HCT116 (cell line): Measurements from ENCODE around the gene SLC9A9. TPM values are rescaled to one million over a fixed set of nuclear protein-coding genes. Genes with fewer than 3 reads are reported as not detected.

Source experiments
- ATAC-seq: fragments of 200-7000 bp; cut with Tn5 transposase; 2 replicates; pipeline ENCODE4 v1.9.1; 2020; ENCODE audit warnings: mild to moderate bottlenecking, moderate library complexity
- BruUV-seq: library from RNA; stranded (reverse); fragments of 400-500 nt; replicated peaks from 2 replicates; lab custom pipeline; 2021; lab: Mats Ljungman, UMichigan
- CTCF ChIA-PET: fragments of 300-600 bp; sonication (Branson Sonifier 250); formaldehyde crosslinking; loops from one replicate; lab custom pipeline; 2021; ENCODE audit warnings: antibody characterized with exemption; lab: Charles Lee
- POLR2A ChIA-PET: fragments of 300-600, 350-600 bp; sonication (Branson Sonifier 250); formaldehyde crosslinking; loops from one replicate; lab custom pipeline; 2021; ENCODE audit warnings: antibody characterized with exemption; lab: Charles Lee
- RAD21 ChIA-PET, 2 experiments: fragments of 300-600 bp; sonication (Branson Sonifier 250); formaldehyde crosslinking; loops; one replicate each; lab custom pipeline; 2023; ENCODE audit warnings: low total read pairs in 2 of 2; ENCODE audit not compliant: uncharacterized antibody in 2 of 2, unreplicated experiment in 2 of 2, low non-redundant PET in 1 of 2; lab: Charles Lee
- DNase-seq: peaks from one replicate; pipeline ENCODE4 v3.0.0-alpha.2; 2010; ENCODE audit warnings: low read depth, low spot score
- H2AFZ ChIP-seq: fragments of 200-600 bp; shearing (Covaris generic), sonication (generic); 2 replicates; pipeline ENCODE4 v1.6.1; 2017; ENCODE audit warnings: low read depth, mixed run types, mixed read lengths, antibody characterized with exemption, low read length; ENCODE audit not compliant: poor library complexity, severe bottlenecking
- H3K27ac ChIP-seq: 2 replicates; pipeline ENCODE4 v1.5.1; 2012; ENCODE audit warnings: low read depth, low read length
- H3K27me3 ChIP-seq: fragments of 200-600 bp; sonication (generic); 2 replicates; pipeline ENCODE4 v1.6.1; 2016; ENCODE audit warnings: mixed run types, low read length, mixed read lengths; ENCODE audit not compliant: insufficient read depth
- H3K36me3 ChIP-seq, 2 experiments: fragments of 200-500 bp in 1 of 2; fragments of 200-600 bp in 1 of 2; sonication (Bioruptor generic) in 1 of 2; sonication (generic) in 1 of 2; 2 replicates each; pipeline versions ENCODE4 v1.5.1 to v1.6.1; 2014 to 2016; ENCODE audit warnings: low read length in 2 of 2, inconsistent platforms in 1 of 2, mixed read lengths in 1 of 2, mixed run types in 1 of 2; ENCODE audit not compliant: insufficient read depth in 2 of 2, control insufficient read depth in 1 of 2
- H3K4me1 ChIP-seq, 2 experiments: fragments of 200-600 bp in 1 of 2; sonication (generic) in 1 of 2; 2 replicates each; pipeline versions ENCODE4 v1.5.1 to v1.6.1; 2012 to 2017; ENCODE audit warnings: low read length in 2 of 2, inconsistent platforms in 1 of 2, mild to moderate bottlenecking in 1 of 2, mixed read lengths in 1 of 2, mixed run types in 1 of 2, moderate library complexity in 1 of 2; ENCODE audit not compliant: insufficient read depth in 2 of 2, control insufficient read depth in 1 of 2
- H3K4me2 ChIP-seq: fragments of 200-600 bp; sonication (generic); 2 replicates; pipeline ENCODE4 v1.6.1; 2017; ENCODE audit warnings: mixed run types, low read length, mixed read lengths
- H3K4me3 ChIP-seq, 2 experiments: fragments of 200-600 bp in 1 of 2; sonication (generic) in 1 of 2; replicated peaks in 1 of 2; 2 replicates each; pipeline ENCODE4 v1.5.1; 2011 to 2016; ENCODE audit warnings: low read length in 2 of 2, control low read depth in 1 of 2, low read depth in 1 of 2, mild to moderate bottlenecking in 1 of 2, mixed read lengths in 1 of 2, mixed run types in 1 of 2
- H3K79me2 ChIP-seq: fragments of 200-600 bp; sonication (generic); 2 replicates; pipeline ENCODE4 v1.6.1; 2017; ENCODE audit warnings: mild to moderate bottlenecking, mixed run types, low read length, moderate library complexity, mixed read lengths; ENCODE audit not compliant: insufficient read depth
- H3K9ac ChIP-seq: fragments of 200-600 bp; sonication (generic); 2 replicates; pipeline ENCODE4 v1.6.1; 2016; ENCODE audit warnings: low read length, mixed read lengths
- H3K9me2 ChIP-seq: fragments of 200-600 bp; sonication (generic), shearing (Covaris generic); 2 replicates; pipeline ENCODE4 v1.6.1; 2017; ENCODE audit warnings: mixed run types, mild to moderate bottlenecking, moderate library complexity; ENCODE audit not compliant: insufficient read depth
- H3K9me3 ChIP-seq, 2 experiments: fragments of 200-500 bp in 1 of 2; fragments of 200-600 bp in 1 of 2; sonication (Bioruptor generic) in 1 of 2; sonication (generic) in 1 of 2; 2 replicates each; pipeline ENCODE4 v1.6.1; 2014 to 2017; ENCODE audit warnings: low read length in 2 of 2, mixed read lengths in 2 of 2, inconsistent platforms in 1 of 2, low read depth in 1 of 2, mild to moderate bottlenecking in 1 of 2, mixed run types in 1 of 2, moderate library complexity in 1 of 2; ENCODE audit not compliant: control insufficient read depth in 1 of 2, insufficient read depth in 1 of 2
- H4K20me1 ChIP-seq: fragments of 200-600 bp; sonication (generic), shearing (Covaris generic); 2 replicates; pipeline ENCODE4 v1.6.1; 2017; ENCODE audit warnings: mixed run types, mild to moderate bottlenecking, moderate library complexity; ENCODE audit not compliant: insufficient read depth
- CBX3 ChIP-seq: IDR thresholded peaks from 2 replicates; pipeline ENCODE4 v1.6.1; 2012; ENCODE audit warnings: low read depth
- CEBPB ChIP-seq: IDR thresholded peaks from 2 replicates; pipeline ENCODE4 v1.6.1; 2012; ENCODE audit warnings: low read depth
- ELF1 ChIP-seq: IDR thresholded peaks from 2 replicates; pipeline ENCODE4 v1.6.1; 2012; ENCODE audit warnings: low read depth, borderline replicate concordance
- EZH2phosphoT487 ChIP-seq: fragments of 200-600 bp; IDR thresholded peaks from 2 replicates; pipeline ENCODE4 v1.6.1; 2018; ENCODE audit warnings: antibody characterized with exemption, borderline replicate concordance
- MAX ChIP-seq: IDR thresholded peaks from 2 replicates; pipeline ENCODE4 v1.6.1; 2012
- POLR2A ChIP-seq: IDR thresholded peaks from 2 replicates; pipeline ENCODE4 v1.7.0; 2011; ENCODE audit warnings: borderline replicate concordance; ENCODE audit not compliant: insufficient read depth, insufficient read length; ENCODE audit errors: extremely low read depth
- POLR2AphosphoS5 ChIP-seq: IDR thresholded peaks from 2 replicates; pipeline ENCODE4 v1.6.1; 2011; ENCODE audit warnings: mild to moderate bottlenecking, low read depth, low read length, moderate library complexity
- RAD21 ChIP-seq: IDR thresholded peaks from 2 replicates; pipeline ENCODE4 v1.6.1; 2012; ENCODE audit warnings: low read depth, mild to moderate bottlenecking
- SP1 ChIP-seq: IDR thresholded peaks from 2 replicates; pipeline ENCODE4 v1.6.1; 2012; ENCODE audit warnings: low read depth
- SRF ChIP-seq: IDR thresholded peaks from 2 replicates; pipeline ENCODE4 v1.6.1; 2012; ENCODE audit warnings: low read depth
- TCF7L2 ChIP-seq: IDR thresholded peaks from 2 replicates; pipeline ENCODE4 v1.7.0; 2011; ENCODE audit warnings: borderline replicate concordance, inconsistent platforms; ENCODE audit not compliant: insufficient read depth, insufficient read length; ENCODE audit errors: extremely low read depth
- YY1 ChIP-seq: IDR thresholded peaks from 2 replicates; pipeline ENCODE4 v1.6.1; 2011; ENCODE audit warnings: low read length, low read depth, moderate library complexity, mild to moderate bottlenecking; ENCODE audit not compliant: insufficient replicate concordance; ENCODE audit errors: extremely low read depth
- ZBTB33 ChIP-seq: IDR thresholded peaks from 2 replicates; pipeline ENCODE4 v1.6.1; 2011; ENCODE audit warnings: mild to moderate bottlenecking, low read length, moderate library complexity; ENCODE audit not compliant: insufficient replicate concordance; ENCODE audit errors: extremely low read depth
- intact Hi-C: fragments of 100-400 bp; cut with micrococcal nuclease; formaldehyde crosslinking; loops from 2 replicates; pipeline ENCODE4 v1.10.0; 2022
- total RNA-seq: library from RNA; stranded (reverse); gene quantifications from one replicate; pipeline ENCODE4 v1.2.1, GENCODE V29; 2021; ENCODE audit not compliant: unreplicated experiment
- TF ChIP-seq, protein P1 (sequence below): IDR thresholded peaks from 2 replicates; pipeline ENCODE4 v1.6.1; 2012; ENCODE audit warnings: low read depth

Gene SLC9A9
- total RNA-seq, 1 experiment from 2014 or later: 0.20 TPM

DNA sequence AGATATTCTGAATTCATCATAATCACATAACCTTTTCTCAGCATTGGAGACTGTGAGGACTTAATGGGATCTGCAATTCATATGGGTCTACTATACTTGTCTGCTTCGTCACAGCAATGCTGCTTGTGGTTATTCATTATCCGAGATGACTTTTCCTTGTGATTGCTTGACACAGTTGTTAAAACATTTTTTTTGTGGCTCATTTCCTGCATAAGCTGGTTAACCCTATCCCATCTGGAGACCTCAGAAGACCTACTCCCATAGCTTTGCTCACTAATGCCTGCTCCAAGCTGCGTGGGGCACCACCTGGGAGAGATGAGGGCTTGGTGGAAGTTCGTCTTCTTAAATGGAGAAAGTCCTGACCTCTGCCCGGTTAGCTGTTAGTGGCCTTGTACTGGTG is 367.9 kb downstream of the SLC9A9 start:
- H3K4me3 ChIP-seq: no peak overlapping the region
- H3K4me2 ChIP-seq: no peak overlapping the region
- no TSS peak for BruUV-seq
- H4K20me1 ChIP-seq: no peaks in the 10 kb centered on the region
- no peaks in the 10 kb centered on the region for H3K27me3 ChIP-seq
- ChIA-PET RAD21 (no interaction called here), CTCF (no interaction called here), POLR2A (no interaction called here)
- H2AFZ ChIP-seq: no peak overlapping the region
- H3K4me1 ChIP-seq: no peaks in the 10 kb centered on the region
- no peaks in the 10 kb centered on the region for H3K9me2 ChIP-seq
- no peaks in the 10 kb centered on the region for H3K79me2 ChIP-seq
- H3K27ac ChIP-seq: no peak overlapping the region
- H3K9me3 ChIP-seq: no peaks in the 10 kb centered on the region
- no peak overlapping the region for H3K9ac ChIP-seq
- intact Hi-C loops: no loop called here
- TF ChIP-seq EZH2phosphoT487 (no peak), SP1 (no peak), POLR2A (no peak), YY1 (no peak), ELF1 (no peak), RAD21 (no peak), MAX (no peak), ZBTB33 (no peak), SRF (no peak), POLR2AphosphoS5 (no peak), TCF7L2 (no peak), CEBPB (no peak), CBX3 (no peak)
- TF ChIP-seq, protein P1, sequence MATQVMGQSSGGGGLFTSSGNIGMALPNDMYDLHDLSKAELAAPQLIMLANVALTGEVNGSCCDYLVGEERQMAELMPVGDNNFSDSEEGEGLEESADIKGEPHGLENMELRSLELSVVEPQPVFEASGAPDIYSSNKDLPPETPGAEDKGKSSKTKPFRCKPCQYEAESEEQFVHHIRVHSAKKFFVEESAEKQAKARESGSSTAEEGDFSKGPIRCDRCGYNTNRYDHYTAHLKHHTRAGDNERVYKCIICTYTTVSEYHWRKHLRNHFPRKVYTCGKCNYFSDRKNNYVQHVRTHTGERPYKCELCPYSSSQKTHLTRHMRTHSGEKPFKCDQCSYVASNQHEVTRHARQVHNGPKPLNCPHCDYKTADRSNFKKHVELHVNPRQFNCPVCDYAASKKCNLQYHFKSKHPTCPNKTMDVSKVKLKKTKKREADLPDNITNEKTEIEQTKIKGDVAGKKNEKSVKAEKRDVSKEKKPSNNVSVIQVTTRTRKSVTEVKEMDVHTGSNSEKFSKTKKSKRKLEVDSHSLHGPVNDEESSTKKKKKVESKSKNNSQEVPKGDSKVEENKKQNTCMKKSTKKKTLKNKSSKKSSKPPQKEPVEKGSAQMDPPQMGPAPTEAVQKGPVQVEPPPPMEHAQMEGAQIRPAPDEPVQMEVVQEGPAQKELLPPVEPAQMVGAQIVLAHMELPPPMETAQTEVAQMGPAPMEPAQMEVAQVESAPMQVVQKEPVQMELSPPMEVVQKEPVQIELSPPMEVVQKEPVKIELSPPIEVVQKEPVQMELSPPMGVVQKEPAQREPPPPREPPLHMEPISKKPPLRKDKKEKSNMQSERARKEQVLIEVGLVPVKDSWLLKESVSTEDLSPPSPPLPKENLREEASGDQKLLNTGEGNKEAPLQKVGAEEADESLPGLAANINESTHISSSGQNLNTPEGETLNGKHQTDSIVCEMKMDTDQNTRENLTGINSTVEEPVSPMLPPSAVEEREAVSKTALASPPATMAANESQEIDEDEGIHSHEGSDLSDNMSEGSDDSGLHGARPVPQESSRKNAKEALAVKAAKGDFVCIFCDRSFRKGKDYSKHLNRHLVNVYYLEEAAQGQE: no peak
- H3K36me3 ChIP-seq: no peaks in the 10 kb centered on the region
- ATAC-seq: no peak
- DNase-seq: no peak
